A673 (cell line): Measurements from ENCODE around the gene NKAPL.

ENCODE experiments used
- CTCF ChIP-seq: fragments of 300-800, 200-600 bp; sonication (generic); conservative IDR thresholded peaks from 2 replicates; pipeline ENCODE4 v1.5.1; 2017; ENCODE audit warnings: low read depth, mild to moderate bottlenecking, antibody characterized with exemption, low read length, moderate library complexity, mixed read lengths
- EZH2 ChIP-seq: fragments of 200-600 bp; sonication (generic); IDR thresholded peaks from 2 replicates; pipeline ENCODE4 v1.6.1; 2017; ENCODE audit warnings: borderline replicate concordance, low read depth, mild to moderate bottlenecking, mixed read lengths, antibody characterized with exemption, low read length; ENCODE audit not compliant: poor library complexity, severe bottlenecking

GRCh38 chr6:28217890-28218289, 41.2 kb upstream of the NKAPL start:
- TF ChIP-seq CTCF (no peak), EZH2 (no peak)
